Fibroblast of peridontal ligament (primary cell): ENCODE data around the gene CPM.
"Not testable (repeated sequence)": the region's sequence is repeated elsewhere in the genome, so short reads cannot be mapped to it uniquely, and the experiment has no call there.

Experiments
- DNase-seq: peaks from one replicate; pipeline ENCODE4 v3.0.0-alpha.2; 2010; ENCODE audit errors: extremely low read depth

The CPM gene

DNA sequence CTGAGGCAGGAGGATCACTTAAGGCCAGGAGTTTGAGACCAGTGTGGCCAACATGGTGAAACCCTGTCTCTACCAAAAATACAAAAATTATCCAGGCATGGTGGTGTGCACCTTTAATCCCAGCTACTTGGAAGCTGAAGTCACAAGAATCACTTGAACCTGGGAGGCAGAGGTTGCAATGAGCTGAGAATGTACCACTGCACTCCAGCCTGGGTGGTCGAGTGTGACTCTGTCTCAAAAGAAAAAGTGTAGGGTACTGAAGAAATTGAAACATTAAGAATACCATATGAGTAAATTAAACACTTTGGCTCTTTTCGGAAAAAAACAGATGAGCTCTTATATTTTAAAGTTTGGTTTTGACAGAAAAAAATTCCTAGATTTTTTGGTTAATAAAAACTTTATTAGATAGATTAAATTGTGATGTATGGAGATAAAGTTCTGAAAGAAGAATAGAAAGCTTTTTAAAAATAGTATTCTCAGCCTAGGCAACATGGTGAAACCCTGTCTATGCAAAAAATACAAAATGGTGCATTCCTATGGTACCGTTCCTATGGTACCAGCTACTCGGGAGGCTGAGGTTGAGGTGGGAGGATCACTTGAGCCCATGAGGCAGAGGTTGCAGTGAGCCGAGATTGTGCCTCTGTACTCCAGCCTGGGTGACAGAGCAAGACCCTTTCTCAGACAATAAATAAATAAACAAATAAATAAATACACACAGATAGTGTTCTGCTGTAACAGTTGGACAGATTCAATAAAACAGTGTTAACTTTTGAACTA, 104.9 kb downstream of the CPM start:
- no peak for DNase-seq

GRCh38 chr12:68825569-68826217, 107.3 kb downstream of the CPM start:
- no peak for DNase-seq

DNA sequence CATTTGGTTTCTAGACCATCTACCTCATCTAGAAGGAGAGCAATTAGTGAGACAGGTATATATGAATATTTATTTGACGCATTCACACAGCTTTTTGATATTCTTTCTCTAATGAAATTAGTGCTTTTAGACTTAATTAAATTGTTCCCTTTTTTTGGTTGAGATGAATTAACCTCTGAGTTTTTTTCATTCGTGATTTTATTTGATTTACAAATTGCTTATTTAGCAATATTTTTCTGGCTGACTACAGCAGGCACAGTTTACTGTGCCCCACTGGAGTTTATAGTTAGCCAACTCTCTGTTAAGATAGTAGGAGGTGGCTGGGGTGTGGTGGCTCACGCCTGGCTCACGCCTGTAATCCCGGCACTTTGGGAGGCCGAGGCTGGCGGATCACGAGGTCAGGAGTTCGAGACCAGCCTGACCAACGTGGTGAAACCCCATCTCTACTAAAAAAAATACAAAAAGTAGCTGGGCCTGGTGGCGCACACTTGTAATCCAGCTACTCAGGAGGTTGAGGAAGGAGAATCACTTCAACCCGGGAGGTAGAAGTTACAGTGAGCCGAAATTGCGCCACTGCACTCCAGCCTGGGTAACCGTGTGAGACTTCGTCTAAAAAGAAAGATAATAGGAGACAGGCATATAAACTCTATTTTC, 108.2 kb downstream of the CPM start:
- no peak for DNase-seq

- no peak for DNase-seq
Observed at GRCh38 chr12:68824131-68824530, 108.8 kb downstream of the CPM start.

DNA sequence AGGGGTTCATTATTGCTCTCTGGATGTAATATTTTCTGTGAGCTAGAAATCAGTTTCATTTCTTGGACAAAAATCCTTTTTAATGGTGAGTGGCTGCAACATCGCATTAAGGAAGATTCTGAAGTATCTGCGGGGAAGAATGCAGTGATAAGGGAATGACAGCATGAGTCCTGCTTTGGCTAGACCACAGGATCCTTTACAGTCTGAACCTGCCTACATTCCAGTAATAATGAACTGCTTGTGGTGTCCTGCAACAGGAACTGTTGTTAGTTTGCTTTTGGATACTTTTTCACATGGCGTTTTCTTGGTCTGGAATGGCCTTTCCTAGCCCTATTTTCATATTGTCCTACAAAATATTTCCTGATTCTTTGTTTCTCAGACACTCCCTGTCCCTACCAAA, 109.3 kb downstream of the CPM start:
- no peak for DNase-seq

DNA sequence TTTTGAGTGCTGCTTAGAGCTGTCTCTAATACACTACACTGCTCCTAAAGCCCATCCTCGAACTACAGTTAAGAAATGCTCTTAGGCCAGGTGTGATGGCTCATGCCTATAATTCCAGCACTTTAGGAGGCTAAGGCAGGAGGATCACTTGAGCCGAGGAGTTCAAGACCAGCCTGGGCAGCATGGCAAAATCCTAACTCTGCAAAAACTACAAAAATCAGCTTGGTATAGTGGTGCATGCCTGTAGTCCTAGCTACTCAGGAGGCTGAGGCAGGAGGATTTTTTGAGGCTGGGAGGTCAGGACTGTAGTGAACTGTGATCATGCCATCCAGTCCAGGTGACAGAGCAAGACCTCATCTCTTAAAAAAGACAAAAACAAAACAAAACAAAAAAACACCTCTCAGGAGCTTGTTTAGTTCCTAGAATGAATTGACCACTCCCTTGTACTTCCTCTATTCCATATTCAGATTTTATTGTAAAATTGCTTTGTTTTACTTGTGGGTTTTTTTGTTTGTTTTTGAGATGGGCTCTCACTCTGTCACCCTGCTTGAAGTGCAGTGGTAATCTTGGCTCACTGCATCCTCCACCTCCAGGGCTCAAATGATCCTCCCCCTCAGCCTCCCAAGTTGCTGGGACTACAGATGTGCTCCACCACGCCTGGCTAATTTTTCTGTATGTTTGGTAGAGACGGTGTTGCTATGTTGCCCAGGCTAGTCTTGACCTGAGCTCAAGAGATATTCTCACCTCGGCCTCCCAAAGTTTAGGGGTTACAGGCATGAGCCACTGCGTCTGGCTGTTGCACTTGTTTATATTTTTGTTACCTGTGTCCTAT, 111.4 kb downstream of the CPM start:
- DNase-seq, result no peak

GRCh38 chr12:68819481-68819880, 113.5 kb downstream of the CPM start:
- DNase-seq, result not testable (repeated sequence)

DNA sequence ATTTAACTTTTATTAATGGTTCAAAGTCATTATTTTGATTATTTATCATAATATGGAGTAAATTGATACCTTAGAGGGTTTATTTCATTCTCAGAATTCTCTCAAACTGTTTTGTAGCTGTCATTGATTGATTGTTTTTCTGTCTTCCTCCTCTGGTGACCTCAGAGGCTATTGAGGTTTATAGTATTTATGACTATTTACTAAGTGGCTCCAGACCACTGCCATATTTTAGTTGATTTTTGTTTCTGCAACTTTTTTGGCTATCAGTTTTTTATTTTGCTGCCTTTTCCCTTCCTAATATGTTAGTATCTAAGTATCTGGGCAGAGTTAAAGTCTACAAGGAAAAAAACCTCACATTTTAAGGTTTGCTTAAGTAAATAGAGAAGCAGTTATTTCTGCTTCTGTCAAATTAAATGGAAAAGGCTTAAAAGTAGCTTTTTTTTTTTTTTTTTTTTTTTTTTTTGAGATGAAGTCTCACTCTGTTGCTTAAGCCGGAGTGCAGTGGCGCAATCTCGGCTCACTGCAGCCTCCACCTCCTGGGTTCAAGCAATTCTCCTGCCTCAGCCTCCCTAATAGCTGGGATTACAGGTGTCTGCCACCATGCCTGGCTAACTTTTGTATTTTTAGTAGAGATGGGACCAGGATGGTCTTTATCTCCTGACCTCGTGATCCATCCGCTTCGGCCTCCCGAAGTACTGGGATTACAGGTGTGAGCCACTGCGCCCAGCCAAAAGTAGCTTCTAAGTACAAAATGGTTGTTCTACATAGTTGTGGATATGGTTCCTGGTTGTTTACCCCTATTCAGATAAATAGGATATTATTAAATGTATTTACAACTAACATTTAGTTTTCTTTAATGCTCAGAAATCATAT, 116.8 kb downstream of the CPM start:
- no peak for DNase-seq

DNA sequence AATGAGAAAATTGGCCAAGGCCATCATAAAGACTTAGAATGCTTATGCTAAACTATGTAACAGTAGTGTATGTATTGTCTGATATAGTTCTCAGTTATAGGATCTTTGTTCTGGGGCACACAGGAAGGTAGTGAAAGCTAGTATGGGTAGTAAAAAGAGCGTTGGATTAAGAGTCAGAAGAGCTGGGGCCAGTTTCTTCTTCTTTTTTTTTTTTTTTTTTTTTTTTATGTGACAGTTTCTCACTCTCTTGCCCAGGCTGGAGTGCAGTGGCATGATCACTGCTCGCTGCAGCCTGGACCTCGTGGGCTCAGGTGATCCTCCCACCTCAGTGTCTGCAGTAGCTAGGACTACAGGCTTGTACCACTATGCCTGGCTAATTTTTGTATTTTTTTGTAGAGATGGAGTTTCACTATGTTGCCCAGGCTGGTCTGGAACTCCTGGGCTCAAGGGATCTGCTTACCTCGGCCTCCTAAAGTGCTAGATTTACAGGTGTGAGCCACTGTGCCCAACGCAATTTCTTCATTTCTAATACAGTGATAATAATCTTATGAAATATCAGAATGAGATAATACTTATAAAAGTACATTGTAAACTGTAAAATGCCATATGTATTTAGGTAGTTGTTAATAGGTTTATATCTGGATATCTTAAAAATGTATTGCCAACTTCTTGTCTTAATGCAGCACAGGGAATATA, 117.6 kb downstream of the CPM start:
- no peak for DNase-seq

- DNase-seq, result no peak
Observed at GRCh38 chr12:68814490-68815231, 118.3 kb downstream of the CPM start.

- DNase-seq, result no peak
Observed at GRCh38 chr12:68813242-68813593, 119.8 kb downstream of the CPM start.

GRCh38 chr12:68812553-68813241, 120.3 kb downstream of the CPM start:
- no peak for DNase-seq

DNA sequence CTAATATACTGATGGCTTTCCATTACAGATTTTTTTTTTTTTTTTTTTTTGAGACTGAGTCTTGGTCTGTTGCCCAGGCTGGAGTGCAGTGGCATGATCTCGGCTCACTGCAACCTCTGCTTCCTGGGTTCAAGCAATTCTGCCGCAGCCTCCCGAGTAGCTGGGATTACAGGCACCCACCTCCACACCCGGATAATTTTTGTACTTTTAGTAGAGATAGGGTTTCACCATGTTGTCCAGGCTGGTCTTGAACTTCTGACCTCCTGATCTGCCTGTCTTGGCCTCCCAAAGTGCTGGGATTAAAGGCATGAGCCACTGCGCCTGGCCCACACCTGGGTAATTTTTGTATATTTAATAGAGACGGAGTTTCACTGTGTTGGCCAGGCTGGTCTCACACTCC, 121.4 kb downstream of the CPM start:
- DNase-seq, result not testable (repeated sequence)

GRCh38 chr12:68810027-68810389, 123.0 kb downstream of the CPM start:
- DNase-seq, result not testable (repeated sequence)

DNA sequence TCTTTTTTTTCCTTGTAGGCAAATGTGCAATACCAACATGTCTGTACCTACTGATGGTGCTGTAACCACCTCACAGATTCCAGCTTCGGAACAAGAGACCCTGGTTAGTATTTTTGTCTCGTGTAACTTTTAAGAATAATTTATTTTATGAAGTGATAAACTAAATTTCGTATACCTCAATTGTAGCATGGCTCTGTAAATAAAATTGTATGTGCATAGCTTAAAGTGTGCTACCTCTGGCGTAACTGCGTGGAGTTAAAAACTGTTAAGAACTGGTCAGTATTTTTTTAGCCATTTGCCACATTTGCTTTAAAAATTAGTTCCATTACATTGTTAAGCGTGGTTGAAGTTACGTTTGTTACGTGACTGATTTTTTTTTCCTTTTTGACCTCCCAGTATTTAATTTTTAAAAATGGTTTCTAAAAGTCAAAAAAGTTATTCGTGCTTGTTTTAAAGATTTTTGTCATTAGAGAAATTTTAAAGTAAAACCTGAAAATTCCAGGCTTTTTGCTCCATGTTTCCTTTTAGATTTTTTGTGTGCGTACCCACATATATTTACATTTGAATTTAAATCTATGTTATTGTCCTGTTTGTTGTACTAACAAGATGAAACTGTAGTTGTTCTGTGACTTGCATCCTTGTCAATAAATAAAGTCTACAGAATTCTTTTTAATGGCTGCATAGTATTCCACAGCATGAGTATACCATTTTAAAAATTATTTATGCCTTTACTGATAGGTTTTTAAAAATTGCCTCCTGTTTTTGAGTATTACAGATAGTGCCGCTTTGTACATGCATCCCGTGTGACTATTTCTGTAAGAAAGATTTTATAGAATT, 123.6 kb downstream of the CPM start:
- DNase-seq, result peak; percentile 65

- DNase-seq, result peak; percentile 94
Observed at GRCh38 chr12:68808388-68809189, 124.4 kb downstream of the CPM start.

DNA sequence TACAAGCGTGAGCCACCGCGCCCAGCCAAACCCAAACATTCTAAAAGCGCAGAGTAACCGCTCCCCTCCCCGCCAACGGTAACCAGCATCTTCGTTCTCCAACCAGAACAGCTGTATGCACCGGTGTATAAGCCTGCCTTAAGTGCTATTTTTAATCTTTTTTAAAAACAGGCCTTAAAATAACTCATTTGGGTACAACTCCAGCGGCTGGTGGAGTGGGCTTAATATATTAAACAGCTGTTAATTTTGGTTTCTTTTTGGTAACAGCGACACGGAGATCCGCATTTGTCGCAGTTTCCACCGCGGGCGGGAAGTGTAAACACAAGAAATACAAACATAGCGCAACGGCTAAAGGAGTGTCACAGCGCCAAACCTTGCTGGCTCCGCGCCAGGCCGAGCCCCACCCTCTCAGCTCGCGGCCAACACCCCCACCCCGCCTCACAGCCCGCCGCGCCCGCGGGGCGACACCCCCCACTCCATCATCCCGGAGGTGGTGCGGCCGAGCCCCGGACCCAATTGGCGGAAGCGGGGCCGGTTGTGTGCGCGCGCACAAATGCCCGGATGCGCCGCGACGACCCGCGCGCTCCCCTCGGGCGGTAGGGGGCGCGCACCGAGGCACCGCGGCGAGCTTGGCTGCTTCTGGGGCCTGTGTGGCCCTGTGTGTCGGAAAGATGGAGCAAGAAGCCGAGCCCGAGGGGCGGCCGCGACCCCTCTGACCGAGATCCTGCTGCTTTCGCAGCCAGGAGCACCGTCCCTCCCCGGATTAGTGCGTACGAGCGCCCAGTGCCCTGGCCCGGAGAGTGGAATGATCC, 125.2 kb downstream of the CPM start, which contains the start of gene MDM2:
Gene MDM2 (plus strand): TSS at position 602 of the 812 bp plus-strand sequence. CDS start 301 bp downstream, outside the sequence.
- peak; percentile 75 for DNase-seq
